ENCODE data around the gene ABCC1. TPM values are rescaled to one million over a fixed set of nuclear protein-coding genes. Genes with fewer than 3 reads are reported as not detected.

Gene ABCC1
- total and polyA plus RNA-seq, 2 of the 8 experiments (the other 6 are each of a cell fraction or from before 2014, with no cell fraction given) = 42.6 to 66.8 TPM

GRCh38 chr16:16067127-16067526 is 117.7 kb downstream of the ABCC1 start:
- Histone ChIP-seq H3K18ac (ENCODE audit: extremely low read depth, low read length) (no peak overlapping the region), H3K79me1 (ENCODE audit: low read depth, low read length) (no peaks in the 10 kb centered on the region; the same call in 1 of the 2 replicates), H3K4ac (replicated peaks; ENCODE audit: insufficient read length, low read depth, low read length) (no peak overlapping the region), H3K9ac (replicated peaks in 1 of 4; ENCODE audit: extremely low read depth in 1 of 4, low read depth in 3 of 4, low read length in 3 of 4) (no peak overlapping the region), H3K9me3 (ENCODE audit: insufficient read depth in 2 of 2, low read depth in 1 of 2, low read length in 1 of 2) (no peaks in the 10 kb centered on the region), H3K4me1 (replicated peaks in 1 of 4; ENCODE audit: control insufficient read depth in 3 of 4, insufficient read depth in 4 of 4, low read length in 3 of 4) (no peaks in the 10 kb centered on the region), H3K27ac (ENCODE audit: low read depth, low read length) (no peak overlapping the region), H3K4me2 (ENCODE audit: insufficient read depth in 1 of 2, low read depth in 2 of 2, low read length in 2 of 2) (no peak overlapping the region), H3K56ac (replicated peaks; ENCODE audit: insufficient read length, low read depth, low read length) (no peak overlapping the region), H3K23ac (ENCODE audit: insufficient read length) (no peak overlapping the region), H4K5ac (ENCODE audit: insufficient read length, low read depth, low read length) (no peak overlapping the region), H4K8ac (ENCODE audit: extremely low read depth, insufficient read depth, low read length) (no peak overlapping the region), H3K14ac (ENCODE audit: insufficient read length) (no peak overlapping the region), H2AFZ (ENCODE audit: low read length) (no peak overlapping the region), H2BK12ac (ENCODE audit: low read depth, low read length) (no peak overlapping the region), H2AK5ac (ENCODE audit: low read depth, low read length) (no peak overlapping the region), H4K91ac (replicated peaks; ENCODE audit: insufficient read length, low read length) (no peak overlapping the region), H4K20me1 (replicated peaks in 1 of 2; ENCODE audit: control insufficient read depth in 1 of 2, insufficient read depth in 2 of 2, low read length in 2 of 2) (peaks cover 3 to 6% of the 10 kb centered on the region in 2 experiments), H3K4me3 (ENCODE audit: extremely low read depth in 1 of 4, insufficient read depth in 2 of 4, low read depth in 3 of 4, low read length in 4 of 4) (no peak overlapping the region), H3K27me3 (replicated peaks in 1 of 4; ENCODE audit: control insufficient read depth in 3 of 4, extremely low read depth in 1 of 4, insufficient read depth in 3 of 4, low read length in 3 of 4) (no peaks in the 10 kb centered on the region), H3K23me2 (ENCODE audit: low read depth, low read length) (no peaks in the 10 kb centered on the region), H2BK15ac (ENCODE audit: low read length) (no peak overlapping the region), H3K79me2 (ENCODE audit: control insufficient read depth in 1 of 2, insufficient read depth in 2 of 2, low read length in 2 of 2) (peaks cover 0 to 4% of the 10 kb centered on the region in 2 experiments; a peak in 2 of 4 replicates), H2BK20ac (ENCODE audit: low read length) (no peak overlapping the region), H2BK120ac (replicated peaks; ENCODE audit: low read depth, low read length) (no peak overlapping the region), H2BK5ac (ENCODE audit: low read depth, low read length) (no peak overlapping the region), H3K36me3 (ENCODE audit: control insufficient read depth in 2 of 4, insufficient read depth in 4 of 4, low read length in 3 of 4) (peaks cover 5 to 12% (median 10%) of the 10 kb centered on the region in 4 experiments; a peak in 6 of 8 replicates)
- ChIA-PET POLR2A (ENCODE audit: partially characterized antibody) (interaction anchor here (1.0 kb wide), 1 partner anchor 9 kb away, joined by 3 read pairs; no protein-coding TSS in a partner anchor), CTCF (ENCODE audit: partially characterized antibody) (interaction anchor here (0.6 to 0.9 kb wide), 2 partner anchors 139 to 791 kb away, joined by 3 read pairs; no protein-coding TSS in a partner anchor)
- 95% methylated on average over 13 of the region's 13 CpGs; no CpG with 5 or more reads in 1 of the 2 experiments for WGBS, 2 experiments (ENCODE audit: extremely low coverage in 1 of 2, insufficient coverage in 1 of 2, insufficient read length in 1 of 2, insufficient replicate concordance in 2 of 2, low coverage in 1 of 2, low lambda C conversion rate in 2 of 2, missing lambda C conversion rate in 1 of 2)
- no peak for FAIRE-seq
- DNase-seq (ENCODE audit: low read depth in 1 of 2, low spot score in 2 of 2) = no peak
- TF ChIP-seq BACH1 (IDR thresholded peaks at IDR 0.05; ENCODE audit: low read length) = no peak
- TF ChIP-seq TCF12 (IDR thresholded peaks at IDR 0.05; ENCODE audit: low read depth, low read length) = no peak
- no peak for TF ChIP-seq ZNF274 (IDR thresholded peaks at IDR 0.05; ENCODE audit: borderline replicate concordance, extremely low read depth, low read length)
- no peak for TF ChIP-seq JUN (IDR thresholded peaks at IDR 0.05; ENCODE audit: low read depth, low read length)
- TF ChIP-seq CTCF (IDR thresholded peaks at IDR 0.05; ENCODE audit: control extremely low read depth in 1 of 3, insufficient read depth in 1 of 3, low read depth in 1 of 3, low read length in 3 of 3) = no peak
- no peak for TF ChIP-seq POLR2AphosphoS5 (IDR thresholded peaks at IDR 0.05; ENCODE audit: low read depth, low read length)
- TF ChIP-seq E2F6 (IDR thresholded peaks at IDR 0.05) = no peak
- TF ChIP-seq SP2 (IDR thresholded peaks at IDR 0.05; ENCODE audit: low read length) = no peak
- TF ChIP-seq MAFK (IDR thresholded peaks at IDR 0.05; ENCODE audit: low read depth, low read length) = no peak
- TF ChIP-seq SAP30 (IDR thresholded peaks at IDR 0.05; ENCODE audit: insufficient read depth, insufficient replicate concordance, low read length) = no peak
- no peak for TF ChIP-seq SIN3A (conservative IDR thresholded peaks at IDR 0.05 in 1 of 2, IDR thresholded peaks at IDR 0.05 in 1 of 2; ENCODE audit: low read depth in 1 of 2, low read length in 2 of 2)
